HFFc6 (cell line): Measurements from ENCODE around the gene ZNF19. TPM values are rescaled to one million over a fixed set of nuclear protein-coding genes. Genes with fewer than 3 reads are reported as not detected.

Source experiments
- DNase-seq: peaks from one replicate; pipeline ENCODE4 v3.0.0-alpha.2; 2018
- H3K27ac Mint-ChIP-seq: 2 replicates; pipeline ENCODE4 v1.8.0; 2020; ENCODE audit warnings: mild to moderate bottlenecking, mixed read lengths
- H3K27me3 Mint-ChIP-seq: 2 replicates; pipeline ENCODE4 v1.8.0; 2021; ENCODE audit warnings: mild to moderate bottlenecking, moderate library complexity, mixed read lengths; ENCODE audit not compliant: insufficient read depth
- H3K36me3 Mint-ChIP-seq: 2 replicates; pipeline ENCODE4 v1.8.0; 2021; ENCODE audit warnings: low read depth, mixed read lengths
- H3K4me1 Mint-ChIP-seq: 2 replicates; pipeline ENCODE4 v1.8.0; 2020; ENCODE audit warnings: low read depth, mixed read lengths
- H3K4me3 Mint-ChIP-seq: 2 replicates; pipeline ENCODE4 v1.8.0; 2020; ENCODE audit warnings: mild to moderate bottlenecking, moderate library complexity, mixed read lengths
- H3K9me3 Mint-ChIP-seq: 2 replicates; pipeline ENCODE4 v1.8.0; 2020; ENCODE audit warnings: mild to moderate bottlenecking, mixed read lengths
- CTCF ChIP-seq: fragments of 200-600 bp; sonication (generic); IDR thresholded peaks from 2 replicates; pipeline ENCODE4 v1.5.0; 2021; ENCODE audit warnings: antibody characterized with exemption, mild to moderate bottlenecking
- total RNA-seq, 6 experiments: library from RNA; stranded (reverse); fragmentation: NEBNext Ultra II Directional; extraction: Animal tissue kit (Norgen Biotek cat#: 25700); gene quantifications; 2 replicates in 1 of 6; 3 replicates in 5 of 6; pipeline ENCODE4 v1.2.3, GENCODE V29; 2021

Gene ZNF19
- total RNA-seq, 6 experiments from 2014 or later, result 1.1 to 2.0 (median 1.6) TPM

GRCh38 chr16:71479420-71479819, 9.7 kb downstream of the ZNF19 start:
- Mint-ChIP-seq H3K36me3 (peaks cover 43% of the 10 kb centered on the region), H3K4me1 (peaks cover 40% of the 10 kb centered on the region), H3K9me3 (peaks cover 37% of the 10 kb centered on the region), H3K27me3 (no peaks in the 10 kb centered on the region), H3K4me3 (no peak overlapping the region), H3K27ac (0 out of 2 replicates have a peak overlapping the region, but pooled peaks have one; percentile 8)
- peak; percentile 26 for DNase-seq
- peak; percentile 68 for TF ChIP-seq CTCF

- H3K27ac Mint-ChIP-seq, result no peak overlapping the region
- H3K9me3 Mint-ChIP-seq, result peaks cover 51% of the 10 kb centered on the region
- TF ChIP-seq CTCF, result no peak
- H3K27me3 Mint-ChIP-seq, result no peaks in the 10 kb centered on the region
- DNase-seq, result no peak
- H3K4me1 Mint-ChIP-seq, result peaks cover 58% of the 10 kb centered on the region
- no peak overlapping the region for H3K4me3 Mint-ChIP-seq
- H3K36me3 Mint-ChIP-seq, result peaks cover 64% of the 10 kb centered on the region
Measured at GRCh38 chr16:71476457-71477124, 12.5 kb downstream of the ZNF19 start.

GRCh38 chr16:71474864-71475263, 14.3 kb downstream of the ZNF19 start:
- DNase-seq, result peak; percentile 93
- Mint-ChIP-seq H3K4me3 (peak overlapping the region; percentile 59), H3K4me1 (peaks cover 49% of the 10 kb centered on the region), H3K9me3 (peaks cover 51% of the 10 kb centered on the region), H3K36me3 (peaks cover 64% of the 10 kb centered on the region), H3K27ac (peak overlapping the region; percentile 83), H3K27me3 (no peaks in the 10 kb centered on the region)
- TF ChIP-seq CTCF, result no peak

- DNase-seq, result peak; percentile 10
- Mint-ChIP-seq H3K4me3 (peak overlapping the region; percentile 52), H3K27me3 (no peaks in the 10 kb centered on the region; the same call in 1 of the 2 replicates), H3K36me3 (peaks cover 58% of the 10 kb centered on the region), H3K27ac (peak overlapping the region; percentile 83), H3K9me3 (peaks cover 51% of the 10 kb centered on the region), H3K4me1 (peaks cover 48% of the 10 kb centered on the region)
- TF ChIP-seq CTCF, result no peak
Measured at GRCh38 chr16:71473891-71474290, 15.2 kb downstream of the ZNF19 start.

- DNase-seq, result no peak
- 0 out of 2 replicates have a peak overlapping the region, but pooled peaks have one; percentile 83 for H3K27ac Mint-ChIP-seq
Measured at GRCh38 chr16:71472931-71473330, 16.2 kb downstream of the ZNF19 start.

More at GRCh38 chr16:71472931-71473330, 16.2 kb downstream of the ZNF19 start:
- H3K27me3 Mint-ChIP-seq, result no peaks in the 10 kb centered on the region; the same call in 1 of the 2 replicates
- peaks cover 50% of the 10 kb centered on the region for H3K36me3 Mint-ChIP-seq
- H3K9me3 Mint-ChIP-seq, result peaks cover 48% of the 10 kb centered on the region
- no peak overlapping the region for H3K4me3 Mint-ChIP-seq
- peaks cover 48% of the 10 kb centered on the region for H3K4me1 Mint-ChIP-seq
- no peak for TF ChIP-seq CTCF
